GM18861 (cell line): ENCODE data around the gene MRPL53.

ENCODE experiments used
- ATAC-seq: cut with Tn5 transposase; IDR thresholded peaks from one replicate; pipeline ENCODE4 v1.9.1; 2021; ENCODE audit not compliant: unreplicated experiment

Gene MRPL53

GRCh38 chr2:74429487-74430451, 42.7 kb downstream of the MRPL53 start:
- ATAC-seq, result no peak

DNA sequence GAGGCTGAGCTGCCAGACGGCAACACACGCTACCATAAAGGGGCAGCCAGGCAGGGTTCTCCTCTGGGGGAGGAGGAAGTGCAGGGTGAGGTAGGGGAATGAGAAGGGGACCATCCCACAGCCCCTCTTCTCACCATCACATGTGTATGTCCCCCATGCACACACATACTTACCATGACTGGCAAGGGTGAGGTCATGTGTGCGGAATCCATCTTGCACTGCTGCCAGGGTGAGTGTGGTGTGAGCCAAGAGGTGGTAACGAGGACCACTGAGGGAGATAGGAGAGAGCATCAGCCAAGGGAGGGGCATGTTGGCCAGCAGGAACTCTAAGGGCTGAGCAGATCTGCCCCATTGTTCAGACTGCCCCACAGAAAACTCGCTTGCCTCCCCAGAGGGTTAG, 43.8 kb downstream of the MRPL53 start:
- ATAC-seq, result no peak

DNA sequence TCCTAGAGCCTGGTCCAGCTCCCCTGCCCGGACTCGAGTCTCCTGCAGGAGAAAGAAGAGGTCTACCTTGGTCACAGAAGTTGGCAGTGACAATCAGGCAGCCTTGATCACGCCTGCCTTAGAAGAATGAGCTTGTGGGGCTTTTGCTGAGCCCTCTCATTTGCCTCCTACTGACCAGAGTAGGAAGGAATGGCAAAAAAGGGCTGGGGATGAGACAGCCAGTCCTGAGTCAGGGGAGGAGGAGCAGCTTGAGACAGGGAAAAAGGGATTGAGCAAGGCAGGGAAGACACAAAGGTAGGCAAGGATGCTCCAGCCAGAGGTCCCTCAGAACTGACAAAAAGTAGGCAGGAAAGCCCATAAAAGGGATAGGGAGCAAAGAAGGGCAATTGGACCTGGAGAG, 44.9 kb downstream of the MRPL53 start:
- no peak for ATAC-seq

DNA sequence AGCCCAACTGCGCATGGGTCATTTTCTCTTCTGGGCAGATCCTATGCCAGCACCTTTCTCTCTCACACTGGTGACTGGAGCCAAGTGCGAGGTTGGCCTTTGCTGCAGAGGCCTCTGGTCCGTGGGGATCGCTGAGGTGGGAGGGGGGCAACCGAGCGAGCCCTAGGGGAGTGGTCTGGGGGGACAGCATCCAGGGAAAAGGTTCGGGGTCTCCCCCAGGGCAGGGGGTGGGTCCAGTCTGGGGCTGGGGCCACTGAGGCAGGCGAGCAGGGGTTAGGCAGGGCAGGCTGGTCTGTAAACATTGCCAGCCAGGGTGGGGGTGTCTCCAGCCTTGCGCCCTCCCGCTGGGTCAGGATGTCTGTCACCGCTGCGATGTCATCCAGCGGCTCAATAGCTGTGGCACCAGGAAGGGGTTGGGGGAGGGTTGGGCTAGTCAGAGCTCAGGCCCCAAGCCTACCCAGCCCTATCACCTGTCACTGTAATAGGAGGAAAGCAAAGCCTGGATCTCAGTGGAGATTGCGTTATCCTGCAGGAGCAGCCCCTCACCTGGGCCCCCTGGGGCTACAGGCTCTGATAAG, 46.2 kb downstream of the MRPL53 start:
- no peak for ATAC-seq

- ATAC-seq, result no peak
These were observed 47.0 kb downstream of the MRPL53 start for GRCh38 chr2:74425523-74425922.

- ATAC-seq, result no peak
These were observed 47.5 kb downstream of the MRPL53 start for GRCh38 chr2:74424995-74425406.

GRCh38 chr2:74424139-74424992, 48.1 kb downstream of the MRPL53 start:
- no peak for ATAC-seq

DNA sequence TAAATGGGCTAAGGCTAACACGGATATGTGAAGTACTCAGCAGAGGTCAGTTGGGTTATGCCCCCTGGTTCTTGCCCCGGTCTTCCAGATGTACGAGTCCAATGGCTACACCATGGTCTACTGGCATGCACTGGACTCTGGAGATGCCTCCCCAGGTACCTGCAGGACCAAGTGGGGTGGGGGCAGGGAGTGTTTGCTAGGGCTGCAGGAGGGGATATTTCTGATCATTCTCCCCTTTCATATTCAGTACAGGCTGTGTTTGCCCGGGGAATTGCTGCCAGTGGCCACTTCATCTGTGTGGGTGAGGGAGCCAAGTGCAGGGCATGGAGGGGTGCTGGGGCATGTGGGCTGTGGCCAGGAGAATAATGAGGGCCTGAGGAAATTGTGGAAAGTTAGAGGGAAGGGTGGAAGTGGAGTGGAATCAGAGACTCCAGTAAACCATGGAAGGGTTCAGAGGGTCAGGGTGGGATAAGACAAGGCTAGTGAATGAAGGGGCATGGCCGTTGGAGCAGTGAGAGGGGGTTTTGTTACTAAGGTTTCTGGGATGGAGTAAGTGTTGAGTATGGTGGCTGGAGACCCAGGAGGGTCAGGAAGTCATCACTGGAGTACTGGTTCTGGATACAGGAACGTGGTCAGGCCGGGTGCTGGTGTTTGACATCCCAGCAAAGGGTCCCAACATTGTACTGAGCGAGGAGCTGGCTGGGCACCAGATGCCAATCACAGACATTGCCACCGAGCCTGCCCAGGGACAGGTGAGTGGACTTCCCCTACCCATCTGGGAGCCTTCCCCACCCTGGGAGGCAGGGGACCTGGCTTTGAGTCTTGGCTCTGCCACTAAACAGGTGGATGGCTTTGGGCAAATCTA, 49.0 kb downstream of the MRPL53 start:
- ATAC-seq, result no peak
